ENCODE data around the gene RASSF9.

DNA sequence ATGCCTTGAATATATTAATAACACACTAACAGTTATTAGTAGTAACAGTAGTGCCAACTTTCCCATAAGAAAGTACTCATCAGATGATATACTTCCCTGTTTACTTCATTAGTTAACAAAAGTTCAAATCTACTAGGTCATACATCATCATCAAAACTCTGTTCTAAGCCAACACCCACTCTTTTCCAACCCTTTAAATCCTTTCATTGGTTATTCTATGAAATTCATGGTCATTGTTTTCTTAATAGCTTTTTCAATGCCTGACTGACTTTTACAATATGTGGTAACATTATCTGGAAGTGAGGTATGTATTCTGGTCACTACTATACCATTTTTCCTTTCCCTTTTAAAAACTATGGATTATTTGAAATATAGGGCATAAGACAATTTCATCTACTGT, 47.6 kb upstream of the RASSF9 start:
- TF ChIP-seq, protein P1, sequence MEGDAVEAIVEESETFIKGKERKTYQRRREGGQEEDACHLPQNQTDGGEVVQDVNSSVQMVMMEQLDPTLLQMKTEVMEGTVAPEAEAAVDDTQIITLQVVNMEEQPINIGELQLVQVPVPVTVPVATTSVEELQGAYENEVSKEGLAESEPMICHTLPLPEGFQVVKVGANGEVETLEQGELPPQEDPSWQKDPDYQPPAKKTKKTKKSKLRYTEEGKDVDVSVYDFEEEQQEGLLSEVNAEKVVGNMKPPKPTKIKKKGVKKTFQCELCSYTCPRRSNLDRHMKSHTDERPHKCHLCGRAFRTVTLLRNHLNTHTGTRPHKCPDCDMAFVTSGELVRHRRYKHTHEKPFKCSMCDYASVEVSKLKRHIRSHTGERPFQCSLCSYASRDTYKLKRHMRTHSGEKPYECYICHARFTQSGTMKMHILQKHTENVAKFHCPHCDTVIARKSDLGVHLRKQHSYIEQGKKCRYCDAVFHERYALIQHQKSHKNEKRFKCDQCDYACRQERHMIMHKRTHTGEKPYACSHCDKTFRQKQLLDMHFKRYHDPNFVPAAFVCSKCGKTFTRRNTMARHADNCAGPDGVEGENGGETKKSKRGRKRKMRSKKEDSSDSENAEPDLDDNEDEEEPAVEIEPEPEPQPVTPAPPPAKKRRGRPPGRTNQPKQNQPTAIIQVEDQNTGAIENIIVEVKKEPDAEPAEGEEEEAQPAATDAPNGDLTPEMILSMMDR (IDR thresholded peaks at IDR 0.05) = no peak
- TF ChIP-seq EZH2 (IDR thresholded peaks at IDR 0.05) (no peak), EZH2phosphoT487 (IDR thresholded peaks at IDR 0.05) (no peak)
